Measurements from ENCODE around the gene DUSP14. TPM values are rescaled to one million over a fixed set of nuclear protein-coding genes. Genes with fewer than 3 reads are reported as not detected.

The DUSP14 gene
- total and polyA plus RNA-seq, 10 donors: 2.6 to 16.3 (median 3.8) TPM

- peaks cover 0 to 6% (median 0%) of the 10 kb centered on the region in 7 donors for H3K27me3 ChIP-seq (replicated peaks in 1 of 7)
- no peaks in the 10 kb centered on the region for H3K36me3 ChIP-seq
- DNase-seq: no peak
- TF ChIP-seq, protein P1, sequence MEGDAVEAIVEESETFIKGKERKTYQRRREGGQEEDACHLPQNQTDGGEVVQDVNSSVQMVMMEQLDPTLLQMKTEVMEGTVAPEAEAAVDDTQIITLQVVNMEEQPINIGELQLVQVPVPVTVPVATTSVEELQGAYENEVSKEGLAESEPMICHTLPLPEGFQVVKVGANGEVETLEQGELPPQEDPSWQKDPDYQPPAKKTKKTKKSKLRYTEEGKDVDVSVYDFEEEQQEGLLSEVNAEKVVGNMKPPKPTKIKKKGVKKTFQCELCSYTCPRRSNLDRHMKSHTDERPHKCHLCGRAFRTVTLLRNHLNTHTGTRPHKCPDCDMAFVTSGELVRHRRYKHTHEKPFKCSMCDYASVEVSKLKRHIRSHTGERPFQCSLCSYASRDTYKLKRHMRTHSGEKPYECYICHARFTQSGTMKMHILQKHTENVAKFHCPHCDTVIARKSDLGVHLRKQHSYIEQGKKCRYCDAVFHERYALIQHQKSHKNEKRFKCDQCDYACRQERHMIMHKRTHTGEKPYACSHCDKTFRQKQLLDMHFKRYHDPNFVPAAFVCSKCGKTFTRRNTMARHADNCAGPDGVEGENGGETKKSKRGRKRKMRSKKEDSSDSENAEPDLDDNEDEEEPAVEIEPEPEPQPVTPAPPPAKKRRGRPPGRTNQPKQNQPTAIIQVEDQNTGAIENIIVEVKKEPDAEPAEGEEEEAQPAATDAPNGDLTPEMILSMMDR (IDR thresholded peaks at IDR 0.05 in 8 of 11, conservative IDR thresholded peaks at IDR 0.05 in 3 of 11): no peak
- TF ChIP-seq POLR2A (IDR thresholded peaks at IDR 0.05): no peak
- TF ChIP-seq POLR2AphosphoS5 (IDR thresholded peaks at IDR 0.05): no peak
- intact Hi-C loops (cut with DNase I; ENCODE audit: low total_unique reads): no loop called here
- no peak overlapping the region for H3K27ac ChIP-seq
- 89 to 100% (median 94%) methylated on average over 3 of the region's 3 CpGs for WGBS, 5 donors
- peaks cover 12 to 21% (median 19%) of the 10 kb centered on the region in 6 donors for H3K4me1 ChIP-seq
- no peak overlapping the region for H3K4me3 ChIP-seq
- H3K9me3 ChIP-seq: no peaks in the 10 kb centered on the region
Measured at GRCh38 chr17:37494401-37494831, 4.7 kb downstream of the DUSP14 start.

GRCh38 chr17:37494971-37495370 lies 5.3 kb downstream of the DUSP14 start:
- H3K27ac ChIP-seq: no peak overlapping the region
- intact Hi-C loops (cut with DNase I; ENCODE audit: low total_unique reads): no loop called here
- TF ChIP-seq POLR2A (IDR thresholded peaks at IDR 0.05) (no peak), POLR2AphosphoS5 (IDR thresholded peaks at IDR 0.05) (no peak)
- TF ChIP-seq, protein P1 (IDR thresholded peaks at IDR 0.05 in 8 of 11, conservative IDR thresholded peaks at IDR 0.05 in 3 of 11): no peak
- DNase-seq: no peak
- H3K9me3 ChIP-seq: no peaks in the 10 kb centered on the region
- no peak overlapping the region for H3K4me3 ChIP-seq
- WGBS, 5 donors: 75 to 91% (median 89%) methylated on average over 8 of the region's 8 CpGs
- H3K27me3 ChIP-seq (replicated peaks in 1 of 7): peaks cover 0 to 3% (median 0%) of the 10 kb centered on the region in 7 donors
- no peaks in the 10 kb centered on the region for H3K36me3 ChIP-seq
- peaks cover 12 to 20% (median 18%) of the 10 kb centered on the region in 6 donors for H3K4me1 ChIP-seq

DNA sequence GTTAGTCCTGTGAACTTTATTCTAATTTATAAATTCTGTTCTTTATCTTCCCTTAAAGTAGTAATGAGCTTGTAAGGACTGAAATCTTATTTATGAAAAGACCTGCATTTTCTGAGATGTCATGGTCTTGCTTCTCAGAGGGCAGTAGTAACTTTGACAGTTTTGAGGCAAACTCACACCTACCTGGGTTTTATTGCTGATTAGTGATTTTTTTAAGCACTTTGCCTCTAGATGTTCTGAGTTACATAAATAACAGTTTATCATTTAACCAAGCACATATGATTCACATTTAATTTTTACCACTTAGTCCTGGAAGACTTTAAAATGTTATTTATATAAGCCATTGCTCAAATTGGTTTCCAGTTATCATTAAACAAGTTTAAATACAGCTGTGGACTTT lies 10.7 kb downstream of the DUSP14 start:
- Histone ChIP-seq H3K9me3 (no peaks in the 10 kb centered on the region), H3K36me3 (no peaks in the 10 kb centered on the region), H3K27me3 (replicated peaks in 1 of 7) (no peaks in the 10 kb centered on the region), H3K4me1 (no peaks in the 10 kb centered on the region), H3K27ac (no peak overlapping the region), H3K4me3 (no peak overlapping the region)
- intact Hi-C loops (cut with DNase I; ENCODE audit: low total_unique reads): no loop called here
- DNase-seq: no peak
- TF ChIP-seq POLR2A (IDR thresholded peaks at IDR 0.05) (no peak), POLR2AphosphoS5 (IDR thresholded peaks at IDR 0.05) (no peak)
- TF ChIP-seq, protein P1 (IDR thresholded peaks at IDR 0.05 in 8 of 11, conservative IDR thresholded peaks at IDR 0.05 in 3 of 11): no peak

DNA sequence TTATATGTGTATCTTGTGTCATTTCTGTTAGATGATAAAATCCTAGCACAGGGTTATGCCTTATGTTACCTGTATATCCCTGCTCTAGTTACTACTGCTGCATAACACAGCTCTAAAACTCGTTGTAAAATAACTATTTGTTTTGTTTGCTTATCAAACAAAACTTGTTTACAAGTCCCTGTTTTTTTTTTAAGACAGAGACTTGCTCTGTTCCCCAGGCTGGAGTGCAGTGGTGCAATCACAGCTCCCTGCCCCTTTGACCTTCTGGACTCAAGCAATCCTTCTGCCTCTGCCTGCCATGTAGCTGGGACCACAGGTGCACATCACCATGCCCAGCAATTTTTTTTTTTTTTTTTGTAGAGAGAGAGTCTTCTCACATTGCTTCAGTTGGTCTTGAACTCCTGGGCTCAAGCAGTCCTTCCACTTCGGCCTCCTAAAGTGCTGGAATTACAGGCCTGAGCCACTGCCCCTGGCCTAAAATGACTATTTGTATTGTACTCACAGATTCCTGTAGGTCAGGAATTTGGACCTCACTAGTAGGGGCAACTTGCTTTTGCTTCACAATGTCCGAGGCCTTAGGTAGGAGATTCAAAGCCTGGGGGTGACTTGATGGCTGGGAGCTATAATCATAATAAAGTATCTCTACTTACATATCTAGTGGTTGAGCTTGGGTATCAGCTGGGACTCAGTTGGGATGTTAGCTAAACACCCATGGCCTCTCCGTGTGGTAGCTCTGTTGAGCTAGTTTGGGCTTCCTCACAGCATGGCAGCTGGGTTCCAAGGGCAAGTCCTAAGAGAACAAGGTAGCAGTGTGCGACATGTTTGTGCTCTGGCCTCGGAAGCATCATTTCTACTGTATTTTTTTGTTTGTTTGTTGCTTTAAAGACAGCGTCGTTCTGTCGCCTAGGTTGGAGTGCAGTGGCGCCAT lies 12.6 kb downstream of the DUSP14 start:
- Histone ChIP-seq H3K27ac (no peak overlapping the region), H3K4me1 (no peaks in the 10 kb centered on the region), H3K9me3 (no peaks in the 10 kb centered on the region), H3K4me3 (no peak overlapping the region), H3K36me3 (no peaks in the 10 kb centered on the region), H3K27me3 (replicated peaks in 1 of 7) (no peaks in the 10 kb centered on the region)
- TF ChIP-seq POLR2AphosphoS5 (IDR thresholded peaks at IDR 0.05): no peak
- TF ChIP-seq, protein P1 (IDR thresholded peaks at IDR 0.05 in 8 of 11, conservative IDR thresholded peaks at IDR 0.05 in 3 of 11): no peak
- no peak for TF ChIP-seq POLR2A (IDR thresholded peaks at IDR 0.05)
- DNase-seq: no peak
- 84 to 96% (median 90%) methylated on average over 10 of the region's 10 CpGs for WGBS, 5 donors
- intact Hi-C loops (cut with DNase I; ENCODE audit: low total_unique reads): no loop called here

All from spleen (tissue), 11 donors.